Measurements from ENCODE around the gene KCNJ1.

Gene KCNJ1

GRCh38 chr11:128881221-128881620, 14.1 kb upstream of the KCNJ1 start:
- no peak for DNase-seq

- DNase-seq = no peak
Observed at GRCh38 chr11:128879817-128880216, 12.7 kb upstream of the KCNJ1 start.

DNA sequence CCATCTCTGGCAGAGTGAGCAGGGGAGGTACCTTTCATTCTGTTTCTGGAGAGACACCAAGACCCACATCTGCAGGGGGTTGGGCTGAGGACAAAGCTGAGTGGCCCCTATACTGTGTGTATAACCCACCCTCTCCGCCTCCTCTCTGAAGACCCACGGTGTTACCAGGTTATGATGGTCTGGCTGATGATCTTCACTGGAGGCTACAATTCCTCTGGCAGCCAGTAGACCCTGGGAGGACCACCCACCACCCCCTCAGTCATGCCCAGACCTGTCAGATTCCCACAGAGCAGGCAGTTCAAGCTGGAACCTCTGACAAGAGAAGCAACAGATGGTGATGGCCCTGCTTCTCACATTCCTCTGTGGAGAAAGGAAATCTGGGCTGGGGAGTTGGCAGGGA, 11.4 kb upstream of the KCNJ1 start:
- DNase-seq = no peak

- DNase-seq = no peak
Observed at GRCh38 chr11:128877726-128878125, 10.6 kb upstream of the KCNJ1 start.

GRCh38 chr11:128876133-128876650, 9.1 kb upstream of the KCNJ1 start:
- DNase-seq = no peak

DNA sequence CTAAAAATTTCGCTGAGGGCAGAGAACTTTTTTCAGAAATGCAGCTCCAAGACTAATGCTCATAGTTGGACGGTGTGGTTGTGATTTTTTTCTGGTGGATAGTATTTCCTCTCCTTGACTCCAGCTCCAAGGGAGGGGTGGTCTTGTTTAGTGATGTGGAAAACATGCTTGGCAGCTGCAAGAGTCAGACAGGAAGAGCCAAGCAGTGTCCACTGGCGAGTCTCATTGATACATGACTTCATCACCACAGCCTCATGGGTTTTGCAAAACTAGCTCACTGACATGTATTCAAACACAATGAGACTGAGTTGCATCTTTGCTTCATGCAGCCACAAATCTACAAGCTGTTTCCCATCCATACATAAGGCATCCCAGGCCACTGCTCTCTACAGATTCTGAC, 7.3 kb upstream of the KCNJ1 start:
- DNase-seq = no peak

DNA sequence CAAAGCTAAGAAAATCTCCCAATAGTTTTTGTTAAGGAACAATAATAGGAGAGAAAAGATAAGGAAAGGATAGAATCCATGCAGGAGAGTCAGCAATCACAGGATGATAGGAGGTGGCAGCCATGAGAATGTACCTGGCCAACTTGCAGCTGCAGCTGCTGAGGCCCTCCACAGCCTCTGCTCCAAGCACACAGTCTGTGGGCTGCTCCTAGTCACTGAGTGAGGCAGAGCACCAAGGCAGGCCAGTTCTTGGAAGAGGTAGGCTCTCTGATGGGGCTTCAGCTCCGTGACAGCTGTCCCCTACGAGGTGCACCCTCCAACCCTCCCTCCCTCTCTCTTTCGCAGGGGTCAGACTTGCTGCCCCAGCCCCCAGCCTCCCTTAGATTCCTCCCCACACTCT, 5.5 kb upstream of the KCNJ1 start:
- DNase-seq = no peak

DNA sequence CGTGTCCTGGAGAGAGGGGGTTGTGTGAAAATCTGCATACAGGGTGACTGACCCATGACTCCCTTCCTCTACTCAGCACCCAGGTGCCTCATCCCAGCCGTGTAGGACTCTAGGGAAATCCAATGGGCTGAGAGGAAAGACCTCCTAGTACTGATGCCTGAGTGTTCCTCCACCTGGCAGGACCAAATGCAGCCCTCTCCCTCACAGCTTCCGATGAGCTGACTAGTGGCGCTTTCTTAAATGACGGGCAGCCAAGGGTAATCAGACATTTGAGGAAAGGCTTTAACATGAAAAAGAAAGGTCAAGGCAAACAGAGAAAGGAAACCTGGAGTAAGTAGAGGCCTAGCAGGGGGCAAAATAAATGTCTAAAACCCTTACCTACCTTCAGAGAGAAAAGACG, 5.0 kb upstream of the KCNJ1 start:
- no peak for DNase-seq

GRCh38 chr11:128871168-128871610, 4.1 kb upstream of the KCNJ1 start:
- no peak for DNase-seq

DNA sequence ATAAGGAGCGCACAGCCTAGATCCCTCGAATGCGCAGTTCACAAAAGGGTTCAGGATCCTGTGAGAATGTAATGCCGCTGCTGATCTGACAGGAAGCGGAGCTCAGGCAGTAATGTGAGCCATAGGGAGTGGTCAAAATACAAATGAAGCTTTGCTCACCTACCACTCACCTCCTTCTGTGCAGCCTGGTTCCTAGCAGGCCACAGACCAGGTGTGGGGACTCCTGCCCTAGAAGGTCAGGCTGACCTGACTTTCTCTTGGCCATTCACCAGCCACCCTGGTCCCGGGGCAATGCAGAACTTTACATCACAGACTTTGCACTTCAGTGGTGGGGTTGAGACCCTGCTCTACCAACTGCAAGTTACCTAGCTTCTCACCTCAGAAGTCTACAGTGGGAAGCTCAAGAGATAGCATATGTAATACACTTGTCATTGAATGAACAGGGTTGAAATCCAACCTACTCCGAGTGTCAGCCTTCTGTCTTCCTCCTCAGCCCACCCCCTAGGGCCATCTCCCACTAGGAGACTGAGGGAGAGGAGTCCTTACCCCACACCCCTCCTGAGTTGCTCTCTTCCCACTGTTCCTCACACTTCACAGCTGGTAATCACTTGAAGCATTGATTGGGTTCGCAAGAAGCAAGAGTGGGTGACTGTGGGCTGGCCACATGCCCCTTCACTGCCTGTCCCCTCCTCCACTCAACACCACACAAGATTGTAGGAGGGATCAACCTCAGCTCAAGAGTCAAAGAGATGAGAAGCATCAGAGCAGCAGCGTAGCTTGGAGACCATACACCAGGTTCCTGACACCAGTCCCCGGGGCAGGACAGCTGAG, 2.0 kb upstream of the KCNJ1 start:
- DNase-seq = no peak

DNA sequence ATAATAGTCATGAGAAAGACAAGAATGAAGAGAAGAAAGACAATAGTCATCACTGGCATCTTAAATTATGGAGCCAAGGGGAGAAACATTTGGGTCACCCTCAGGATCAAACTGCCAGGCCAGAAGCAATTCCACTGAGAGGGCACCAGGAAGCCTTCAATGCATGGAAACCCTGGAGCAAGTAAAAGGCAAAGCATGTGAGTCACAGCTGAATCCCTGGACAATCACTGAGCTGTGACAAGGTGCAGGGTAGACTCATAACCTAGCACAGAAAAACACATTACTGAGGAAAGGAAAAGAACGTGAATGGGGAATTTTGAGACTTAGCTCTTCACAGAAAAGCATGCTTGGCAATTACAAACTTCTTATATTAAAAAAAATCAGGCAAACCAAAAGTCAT, 1.6 kb downstream of the KCNJ1 start:
- no peak for DNase-seq

DNA sequence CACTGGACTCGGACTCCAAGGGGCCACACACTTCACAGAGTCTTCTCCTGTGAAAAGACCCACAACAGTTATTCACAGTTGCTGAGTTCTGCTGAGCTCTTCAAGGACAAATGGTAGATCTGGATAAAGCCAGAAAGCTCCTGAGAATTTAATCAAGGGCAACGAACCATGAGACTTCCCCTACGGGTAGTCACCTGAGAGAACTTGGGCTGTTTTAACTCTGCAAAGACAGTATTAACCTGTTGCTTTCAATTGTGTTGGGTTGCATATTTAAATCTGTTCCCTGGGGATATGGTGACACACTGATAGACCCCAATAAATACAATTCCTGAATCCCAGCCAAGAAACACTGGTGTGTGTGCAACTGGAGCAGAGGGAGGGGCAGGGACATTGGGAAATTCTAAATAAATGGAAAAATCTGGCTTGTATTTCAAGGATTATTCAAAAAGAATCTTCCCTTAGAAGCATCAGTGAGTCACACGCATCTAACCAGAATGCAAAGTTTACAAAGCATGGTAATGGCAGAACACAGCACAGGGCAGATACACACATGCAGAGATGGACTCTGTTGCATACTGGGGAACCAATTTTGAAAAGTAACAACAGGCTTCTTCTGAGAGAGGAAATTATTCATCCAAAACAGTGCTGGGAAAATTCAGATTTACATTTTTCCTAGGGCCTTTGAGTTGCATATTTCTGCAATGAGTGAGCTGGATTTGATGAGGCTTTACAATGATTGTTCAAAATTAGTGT, 4.0 kb downstream of the KCNJ1 start:
- DNase-seq = no peak

DNA sequence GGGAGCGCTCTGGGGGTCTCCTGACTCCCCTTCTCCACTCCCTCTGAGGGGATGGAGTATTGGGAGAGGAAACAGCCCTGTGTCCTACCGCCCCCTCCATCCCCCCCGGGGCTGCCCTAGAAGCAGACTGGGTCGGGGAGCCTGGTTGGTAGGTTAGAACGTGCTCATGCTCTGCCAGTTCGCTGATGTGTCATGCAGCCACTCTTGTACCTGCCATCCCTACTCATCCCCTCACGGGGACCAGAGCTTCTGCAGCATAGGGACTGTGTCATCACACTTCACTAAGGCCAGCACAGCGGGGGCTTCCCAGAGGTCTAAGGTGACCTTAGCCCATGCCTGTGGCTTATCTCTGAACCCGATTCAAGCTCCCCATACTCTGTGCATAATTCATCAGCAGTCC, 4.7 kb downstream of the KCNJ1 start:
- no peak for DNase-seq

DNA sequence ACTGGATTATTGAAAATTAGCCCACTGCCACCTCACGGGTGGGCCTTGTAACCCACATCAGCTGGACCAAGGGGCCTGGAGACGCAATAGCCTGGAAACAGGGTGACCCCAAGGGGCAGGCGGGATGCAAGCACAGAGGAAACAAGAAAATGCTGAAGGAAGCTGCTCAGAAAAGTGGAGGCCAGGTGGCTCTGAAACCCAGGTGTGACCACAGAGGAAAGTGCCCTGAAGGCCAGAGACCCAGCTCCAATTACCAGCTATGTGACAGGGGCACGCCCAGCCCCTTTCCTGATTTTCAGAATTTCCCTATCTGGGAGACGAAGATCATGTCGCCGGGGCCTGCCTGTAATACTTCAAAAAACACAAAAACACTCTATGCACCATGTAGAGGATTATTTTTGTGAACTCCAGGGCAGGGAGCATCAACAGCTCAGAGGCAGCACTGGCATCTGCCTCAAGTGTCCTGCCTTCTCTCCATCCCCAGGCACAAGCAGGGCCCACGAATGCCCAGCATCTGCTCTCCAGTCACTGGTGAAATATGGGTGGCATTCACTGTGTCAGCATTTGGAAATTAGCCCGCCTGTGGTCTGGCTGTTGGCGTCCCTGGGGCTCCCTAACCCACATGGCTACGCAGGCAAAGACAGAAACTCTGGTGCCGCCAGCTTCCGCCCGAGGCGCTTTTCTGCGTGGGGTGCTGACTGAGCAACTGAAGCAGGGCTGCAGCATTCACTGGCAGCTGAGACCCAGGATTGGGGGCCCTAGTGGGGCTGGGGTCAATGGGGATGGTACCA, 6.3 kb downstream of the KCNJ1 start:
- DNase-seq = no peak

DNA sequence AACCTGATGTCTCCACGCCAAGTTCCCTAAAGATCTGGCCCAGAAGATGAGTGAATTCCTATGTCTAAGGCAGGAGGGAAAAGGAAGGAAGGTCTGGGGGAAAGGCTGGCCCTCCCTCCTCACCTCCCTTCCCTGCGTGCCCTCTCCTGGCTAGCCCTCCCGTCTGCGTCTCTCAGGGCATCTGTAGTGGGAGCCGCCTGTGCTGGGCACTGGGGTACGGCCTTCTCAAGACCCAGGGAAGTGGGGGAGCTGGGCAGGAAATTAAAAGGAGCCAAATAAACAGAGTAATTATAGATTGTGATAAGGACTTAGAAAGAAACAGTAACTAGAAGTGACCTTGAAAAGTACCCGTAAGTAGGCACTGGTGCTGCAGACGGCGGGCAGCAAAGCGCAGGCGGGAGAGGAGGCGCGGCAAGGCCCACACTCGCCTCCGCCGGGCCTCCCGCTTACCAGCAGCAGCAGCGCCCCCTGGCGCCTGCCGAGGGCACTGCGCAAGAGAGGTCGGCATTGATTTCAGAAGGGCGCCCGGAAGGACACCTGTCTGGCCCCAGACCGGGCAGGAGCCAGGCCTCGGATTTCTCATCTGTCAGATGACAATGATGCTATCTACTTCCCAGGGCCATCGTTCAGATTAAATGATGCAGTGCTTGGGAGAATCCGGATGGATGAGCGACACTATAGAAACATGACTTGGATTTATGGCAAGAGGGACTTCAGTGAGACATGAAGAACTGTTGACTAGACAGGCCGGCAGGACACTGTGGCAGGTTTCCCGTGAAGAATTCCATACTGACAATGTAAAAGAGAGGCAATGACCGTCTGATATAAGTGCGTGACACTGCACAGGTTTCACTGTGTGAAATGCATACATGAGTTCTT, 7.3 kb downstream of the KCNJ1 start:
- DNase-seq = no peak

DNA sequence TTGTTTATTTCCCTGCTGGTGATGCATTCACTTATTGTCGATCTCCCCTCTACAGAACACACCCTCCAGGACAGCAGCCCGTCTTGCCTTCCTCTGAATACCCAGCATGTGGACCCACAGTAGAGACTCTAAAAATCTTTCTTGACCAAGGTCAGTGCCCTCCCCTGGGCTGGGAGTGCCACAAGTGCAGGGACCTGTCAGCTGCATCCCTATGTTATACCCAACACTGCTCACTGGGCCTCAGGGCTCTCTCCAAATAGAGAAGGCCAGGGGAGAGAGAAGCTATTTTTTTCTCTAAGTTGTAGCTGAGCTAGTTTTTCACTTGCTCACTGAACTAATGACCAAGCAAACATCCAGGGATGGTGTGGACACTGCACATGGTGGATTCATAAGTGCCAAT, 9.8 kb downstream of the KCNJ1 start:
- DNase-seq = no peak

- DNase-seq = no peak
Observed at GRCh38 chr11:128856241-128856640, 10.9 kb downstream of the KCNJ1 start.

DNA sequence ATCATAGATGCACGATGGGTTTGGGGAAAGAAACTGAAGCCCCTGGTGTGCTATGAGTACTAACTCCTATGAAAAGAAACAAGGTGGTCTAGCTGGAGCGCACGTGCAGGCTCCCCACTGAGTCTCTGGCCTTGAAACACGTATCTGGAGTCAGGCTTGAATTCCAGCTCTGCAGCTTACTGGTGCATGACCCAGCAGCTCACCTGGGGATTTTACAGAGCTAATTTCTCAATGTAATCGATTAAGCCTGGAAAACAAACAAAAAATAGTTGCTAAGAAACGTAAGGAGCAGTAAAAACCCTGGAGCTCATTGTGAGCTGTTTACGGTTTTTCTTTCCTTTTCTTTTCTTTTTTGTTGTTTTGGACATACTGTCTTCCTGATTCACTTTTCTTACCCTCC, 12.3 kb downstream of the KCNJ1 start:
- DNase-seq = no peak

- DNase-seq = no peak
Observed at GRCh38 chr11:128853559-128853958, 13.5 kb downstream of the KCNJ1 start.

- no peak for DNase-seq
Observed at GRCh38 chr11:128852327-128853023, 14.6 kb downstream of the KCNJ1 start.

GRCh38 chr11:128848815-128849455, 18.2 kb downstream of the KCNJ1 start:
- DNase-seq = no peak
